Esophagus muscularis mucosa (tissue), 4 donors: ENCODE measurements around the gene MAN1C1. TPM values are rescaled to one million over a fixed set of nuclear protein-coding genes. Genes with fewer than 3 reads are reported as not detected.
"Not testable (repeated sequence)": the region's sequence is repeated elsewhere in the genome, so short reads cannot be mapped to it uniquely, and the experiment has no call there.

Experiments used
- DNase-seq: peaks from one replicate; pipeline ENCODE4 v3.0.0-alpha.2; 2017; ENCODE audit errors: extremely low spot score
- H3K27ac ChIP-seq, 4 donors: fragments of 200-600 bp; sonication (generic); replicated peaks in 1 of 4; 1 replicate in 3 of 4; 2 replicates in 1 of 4; pipeline ENCODE4 v1.5.1; 2016 to 2019; ENCODE audit warnings: mild to moderate bottlenecking in 1 of 4
- H3K27me3 ChIP-seq, 4 donors: fragments of 200-600 bp; sonication (generic); one replicate each; pipeline versions ENCODE4 v1.5.1 to v1.6.0; 2016 to 2019
- H3K36me3 ChIP-seq, 4 donors: fragments of 200-600 bp; sonication (generic); one replicate each; pipeline ENCODE4 v1.5.1; 2016 to 2019
- H3K4me1 ChIP-seq, 4 donors: fragments of 200-600 bp; sonication (generic); one replicate each; pipeline ENCODE4 v1.5.1; 2016 to 2019
- H3K4me3 ChIP-seq, 4 donors: fragments of 200-600 bp; sonication (generic); 1 replicate in 2 of 4; 2 replicates in 2 of 4; pipeline ENCODE4 v1.5.1; 2016 to 2019; ENCODE audit warnings: mild to moderate bottlenecking in 4 of 4, moderate library complexity in 1 of 4
- H3K9me3 ChIP-seq, 4 donors: fragments of 200-600 bp; sonication (generic); 1 replicate in 3 of 4; 2 replicates in 1 of 4; pipeline ENCODE4 v1.5.1; 2016 to 2019
- CTCF ChIP-seq, 3 experiments: fragments of 200-600 bp in 2 of 3; fragments of 450-650 bp in 1 of 3; sonication (generic) in 2 of 3; IDR thresholded peaks; one replicate each; pipeline ENCODE4 v1.5.1; 2017 to 2019; ENCODE audit warnings: antibody characterized with exemption in 3 of 3, mild to moderate bottlenecking in 2 of 3, moderate library complexity in 1 of 3
- EP300 ChIP-seq: sonication (generic); formaldehyde crosslinking; IDR thresholded peaks from one replicate; pipeline ENCODE4 v1.6.1; 2017; ENCODE audit warnings: antibody characterized with exemption
- POLR2A ChIP-seq: fragments of 450-650 bp; IDR thresholded peaks from one replicate; pipeline ENCODE4 v1.6.1; 2017; ENCODE audit warnings: antibody characterized with exemption, moderate library complexity, mild to moderate bottlenecking, low read depth
- POLR2AphosphoS5 ChIP-seq, 2 donors: sonication (generic); formaldehyde crosslinking; IDR thresholded peaks; one replicate each; pipeline ENCODE4 v1.6.1; 2017; ENCODE audit warnings: antibody characterized with exemption in 2 of 2
- WGBS: methylation state at CpG from one replicate; pipeline ENCODE4 v1.1.5; 2018; 5-methylcytosine and 5-hydroxymethylcytosine counted together
- intact Hi-C: fragments of 100-400 bp; cut with DNase I; formaldehyde crosslinking; loops from one replicate; pipeline ENCODE4 v1.15.1; 2023
- total RNA-seq, 4 donors: library from RNA; depleted of rRNA; stranded (reverse); fragments of >200 nt; gene quantifications; one replicate each; pipeline versions ENCODE4 v1.1.0 to v1.2.1, GENCODE V29; 2016

Gene MAN1C1
- total RNA-seq, 4 donors from 2014 or later = 20.2 to 22.8 (median 20.7) TPM

- WGBS = 82% methylated on average over 10 of the region's 10 CpGs
- Histone ChIP-seq H3K9me3 (no peaks in the 10 kb centered on the region), H3K4me1 (peaks cover 85 to 100% (median 98%) of the 10 kb centered on the region in 4 donors), H3K4me3 (no peak overlapping the region), H3K36me3 (no peaks in the 10 kb centered on the region), H3K27me3 (no peaks in the 10 kb centered on the region), H3K27ac (peak overlapping the region; percentile 84 to 92 (median 90))
- intact Hi-C loops = loop anchor here (5.0 kb wide), 2 partner anchors 45 to 100 kb away; no protein-coding TSS in a partner anchor
- no peak for DNase-seq
- TF ChIP-seq CTCF (IDR thresholded peaks at IDR 0.05) (peak in 1 of 3 experiments; percentile 8), EP300 (no peak)
These were observed 81.0 kb downstream of the MAN1C1 start for GRCh38 chr1:25697435-25698217.

GRCh38 chr1:25698252-25698651 lies 81.7 kb downstream of the MAN1C1 start:
- TF ChIP-seq POLR2AphosphoS5 (IDR thresholded peaks at IDR 0.05) = no peak
- TF ChIP-seq EP300 = no peak
- TF ChIP-seq POLR2A = no peak
- no peaks in the 10 kb centered on the region for H3K9me3 ChIP-seq
- intact Hi-C loops = loop anchor here (5.0 kb wide), 2 partner anchors 44 to 99 kb away; no protein-coding TSS in a partner anchor
- no peak overlapping the region for H3K4me3 ChIP-seq
- peak overlapping the region; percentile 84 to 92 (median 90) for H3K27ac ChIP-seq
- peaks cover 91 to 100% (median 100%) of the 10 kb centered on the region in 4 donors for H3K4me1 ChIP-seq
- WGBS = 93% methylated on average over 8 of the region's 10 CpGs
- no peak for DNase-seq
- H3K27me3 ChIP-seq = no peaks in the 10 kb centered on the region
- no peaks in the 10 kb centered on the region for H3K36me3 ChIP-seq

DNA sequence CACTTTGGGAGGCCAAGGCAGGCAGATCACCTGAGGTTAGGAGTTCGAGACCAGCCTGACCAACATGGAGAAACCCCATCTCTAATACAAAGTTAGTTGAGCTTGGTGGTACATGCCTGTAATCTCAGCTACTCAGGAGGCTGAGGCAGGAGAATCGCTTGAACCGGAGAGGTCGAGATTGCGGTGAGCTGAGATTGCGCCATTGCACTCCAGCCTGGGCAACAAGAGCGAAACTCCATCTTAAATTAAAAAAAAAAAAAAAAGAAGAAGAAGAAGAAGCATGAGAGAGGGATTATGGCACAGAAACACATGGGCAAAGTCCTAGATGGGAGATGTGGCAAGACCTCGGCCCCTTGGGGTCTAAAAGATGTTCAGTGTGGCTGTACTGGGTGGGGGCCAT lies 82.5 kb downstream of the MAN1C1 start:
- 96% methylated on average over 8 of the region's 8 CpGs for WGBS
- not testable (repeated sequence) for DNase-seq, H3K4me3 ChIP-seq, H3K36me3 ChIP-seq, H3K27me3 ChIP-seq, H3K9me3 ChIP-seq
- intact Hi-C loops = loop anchor here (5.0 kb wide), 2 partner anchors 43 to 98 kb away; no protein-coding TSS in a partner anchor
- Histone ChIP-seq H3K4me1 (peaks cover 90 to 100% (median 100%) of the 10 kb centered on the region in 4 donors), H3K27ac (peak overlapping the region; percentile 84 to 92 (median 90))

GRCh38 chr1:25699500-25700143 lies 83.0 kb downstream of the MAN1C1 start:
- TF ChIP-seq POLR2A (no peak), POLR2AphosphoS5 (IDR thresholded peaks at IDR 0.05) (peak in 1 of 2 donors; percentile 17), EP300 (no peak)
- peak overlapping the region; percentile 84 to 92 (median 90) for H3K27ac ChIP-seq
- no peak for DNase-seq
- 53% methylated on average over 9 of the region's 10 CpGs for WGBS
- no peaks in the 10 kb centered on the region for H3K36me3 ChIP-seq
- intact Hi-C loops = loop anchor here (5.0 kb wide), 2 partner anchors 43 to 98 kb away; no protein-coding TSS in a partner anchor
- no peaks in the 10 kb centered on the region for H3K27me3 ChIP-seq
- H3K9me3 ChIP-seq = no peaks in the 10 kb centered on the region
- H3K4me1 ChIP-seq = peaks cover 90 to 100% (median 100%) of the 10 kb centered on the region in 4 donors
- H3K4me3 ChIP-seq = no peak overlapping the region

DNA sequence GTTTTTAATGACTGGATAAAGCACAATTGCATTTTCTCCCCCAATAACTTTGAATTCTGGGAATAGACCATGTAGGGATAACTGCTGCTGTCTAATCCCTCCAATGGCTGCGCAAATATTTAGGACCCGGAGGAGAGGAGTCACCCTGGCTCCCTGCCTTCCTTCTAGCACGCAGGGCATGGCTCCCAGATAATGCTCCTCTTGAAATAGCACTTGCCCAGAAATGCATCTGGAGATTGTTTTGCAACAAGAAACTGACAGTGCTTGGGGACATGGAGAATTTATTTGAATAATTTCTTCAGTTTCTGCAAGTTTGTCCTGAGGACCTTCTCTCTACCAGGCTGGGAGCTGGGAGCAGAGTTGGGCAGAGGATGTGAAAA lies 83.5 kb downstream of the MAN1C1 start:
- Histone ChIP-seq H3K4me1 (peaks cover 89 to 100% (median 100%) of the 10 kb centered on the region in 4 donors), H3K27me3 (no peaks in the 10 kb centered on the region), H3K9me3 (no peaks in the 10 kb centered on the region), H3K4me3 (no peak overlapping the region), H3K36me3 (no peaks in the 10 kb centered on the region), H3K27ac (peak overlapping the region; percentile 84 to 92 (median 90))
- 31% methylated on average over 3 of the region's 3 CpGs for WGBS
- intact Hi-C loops = no loop called here
- no peak for DNase-seq
- TF ChIP-seq POLR2AphosphoS5 (IDR thresholded peaks at IDR 0.05) (peak; percentile 50 to 68), CTCF (IDR thresholded peaks at IDR 0.05) (no peak), EP300 (no peak)

- Histone ChIP-seq H3K9me3 (no peaks in the 10 kb centered on the region), H3K4me1 (peaks cover 85 to 100% (median 98%) of the 10 kb centered on the region in 4 donors), H3K36me3 (no peaks in the 10 kb centered on the region), H3K4me3 (no peak overlapping the region), H3K27ac (peak overlapping the region; percentile 84 to 92 (median 90)), H3K27me3 (no peaks in the 10 kb centered on the region)
- TF ChIP-seq EP300 (no peak), POLR2AphosphoS5 (IDR thresholded peaks at IDR 0.05) (no peak), POLR2A (no peak), CTCF (IDR thresholded peaks at IDR 0.05) (no peak)
- DNase-seq = no peak
- intact Hi-C loops = no loop called here
- 69% methylated on average over 7 of the region's 7 CpGs for WGBS
These were observed 84.0 kb downstream of the MAN1C1 start for GRCh38 chr1:25700626-25701025.
